GM18907 (cell line): Measurements from ENCODE around the gene HMGXB4.

ENCODE experiments used
- ATAC-seq: cut with Tn5 transposase; IDR thresholded peaks from one replicate; pipeline ENCODE4 v1.9.1; 2021; ENCODE audit warnings: mild to moderate bottlenecking, moderate library complexity; ENCODE audit not compliant: unreplicated experiment

The HMGXB4 gene

DNA sequence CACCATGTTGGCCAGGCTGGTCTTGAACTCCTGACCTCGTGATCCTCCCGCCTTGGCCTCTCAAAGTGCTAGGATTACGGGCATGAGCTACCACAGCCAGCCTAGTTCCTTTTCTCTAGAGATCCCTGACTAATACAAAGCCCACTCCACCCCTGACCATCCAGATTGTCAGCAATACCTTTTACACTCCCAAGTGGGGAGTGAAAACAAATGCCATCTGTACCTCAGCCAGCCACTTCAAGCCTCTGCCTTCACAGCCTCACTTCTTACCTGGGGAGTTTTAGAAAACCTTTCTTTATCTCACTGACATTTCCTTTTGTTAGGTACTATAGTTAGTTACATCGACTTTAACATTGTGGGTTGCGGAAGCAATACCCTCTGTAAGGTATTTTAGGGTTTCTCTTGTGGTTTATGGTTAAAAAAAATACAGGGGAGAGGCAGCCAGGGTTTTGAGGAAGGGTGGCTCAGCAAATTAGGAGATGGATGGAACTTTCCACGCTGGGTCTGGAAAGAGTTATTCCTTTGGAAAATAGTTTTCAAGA lies 51.3 kb downstream of the HMGXB4 start:
- peak; percentile 44 for ATAC-seq

DNA sequence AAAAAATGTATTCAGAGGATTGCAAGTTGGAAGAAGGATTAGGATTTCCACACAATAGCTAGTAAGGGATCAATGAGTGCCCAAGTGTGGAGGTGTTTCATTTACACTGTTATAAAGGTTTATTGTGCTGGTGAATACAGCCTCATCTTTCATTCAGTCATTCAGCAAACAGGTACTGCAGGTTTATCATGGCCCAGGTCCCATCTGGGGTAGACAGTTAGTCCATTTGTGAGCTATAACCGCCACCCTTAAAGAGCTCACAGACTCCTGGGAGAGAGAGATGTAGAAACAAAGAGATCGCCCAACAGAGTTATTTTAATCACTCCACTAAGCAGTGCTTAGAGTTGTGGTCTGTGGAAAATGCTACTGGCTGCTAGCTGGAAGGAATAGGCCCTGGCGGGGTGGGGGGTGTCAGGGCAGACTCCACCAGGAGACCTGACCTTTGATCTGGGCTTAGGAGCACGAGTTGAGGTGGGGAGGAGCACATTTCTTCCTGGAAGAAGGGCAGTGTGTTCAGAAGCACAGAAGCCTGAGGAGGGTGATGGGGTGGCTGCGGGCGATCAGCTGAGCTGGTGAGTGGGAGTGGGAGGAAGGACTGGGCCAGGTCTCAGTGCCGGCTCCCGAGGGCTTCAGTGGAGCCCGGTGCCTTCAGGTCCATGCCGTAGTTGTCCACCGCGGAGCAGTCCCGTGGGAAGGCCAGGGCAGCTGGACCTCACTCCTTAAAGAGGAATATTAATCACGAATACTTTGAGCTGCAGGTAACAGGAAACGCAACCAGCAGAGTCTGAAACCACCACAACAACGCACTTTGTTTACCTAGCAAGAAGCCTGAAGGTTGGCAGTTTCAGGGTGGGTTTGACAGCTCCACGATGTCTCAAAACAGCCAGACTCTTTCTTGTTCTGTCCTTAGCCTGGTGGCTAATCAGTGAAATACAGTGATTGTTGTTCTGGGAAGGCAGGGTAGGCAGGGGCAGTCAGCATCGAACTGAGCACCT lies 53.6 kb downstream of the HMGXB4 start:
- ATAC-seq, result no peak

DNA sequence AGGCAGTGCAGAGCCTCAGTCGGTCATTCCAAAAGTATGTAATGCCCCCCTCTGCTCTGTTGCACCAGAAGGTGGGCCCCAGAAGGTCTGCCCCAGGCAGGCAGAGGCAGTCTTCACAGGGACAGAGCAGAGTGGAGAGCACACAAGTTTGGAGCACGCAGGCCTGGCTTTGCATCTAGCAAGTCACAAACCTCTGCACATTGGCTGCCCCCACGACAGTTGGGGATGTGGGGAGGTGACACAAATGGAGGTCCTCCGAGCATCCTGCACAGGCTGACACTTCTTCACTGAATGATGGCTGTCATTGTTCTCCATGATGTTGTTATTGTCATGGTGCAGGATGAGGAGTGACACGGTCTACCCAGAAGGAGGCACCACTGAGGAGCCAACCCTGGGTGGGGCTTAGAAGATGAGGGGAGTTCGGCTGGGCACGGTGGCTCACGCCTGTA lies 54.3 kb downstream of the HMGXB4 start:
- no peak for ATAC-seq

DNA sequence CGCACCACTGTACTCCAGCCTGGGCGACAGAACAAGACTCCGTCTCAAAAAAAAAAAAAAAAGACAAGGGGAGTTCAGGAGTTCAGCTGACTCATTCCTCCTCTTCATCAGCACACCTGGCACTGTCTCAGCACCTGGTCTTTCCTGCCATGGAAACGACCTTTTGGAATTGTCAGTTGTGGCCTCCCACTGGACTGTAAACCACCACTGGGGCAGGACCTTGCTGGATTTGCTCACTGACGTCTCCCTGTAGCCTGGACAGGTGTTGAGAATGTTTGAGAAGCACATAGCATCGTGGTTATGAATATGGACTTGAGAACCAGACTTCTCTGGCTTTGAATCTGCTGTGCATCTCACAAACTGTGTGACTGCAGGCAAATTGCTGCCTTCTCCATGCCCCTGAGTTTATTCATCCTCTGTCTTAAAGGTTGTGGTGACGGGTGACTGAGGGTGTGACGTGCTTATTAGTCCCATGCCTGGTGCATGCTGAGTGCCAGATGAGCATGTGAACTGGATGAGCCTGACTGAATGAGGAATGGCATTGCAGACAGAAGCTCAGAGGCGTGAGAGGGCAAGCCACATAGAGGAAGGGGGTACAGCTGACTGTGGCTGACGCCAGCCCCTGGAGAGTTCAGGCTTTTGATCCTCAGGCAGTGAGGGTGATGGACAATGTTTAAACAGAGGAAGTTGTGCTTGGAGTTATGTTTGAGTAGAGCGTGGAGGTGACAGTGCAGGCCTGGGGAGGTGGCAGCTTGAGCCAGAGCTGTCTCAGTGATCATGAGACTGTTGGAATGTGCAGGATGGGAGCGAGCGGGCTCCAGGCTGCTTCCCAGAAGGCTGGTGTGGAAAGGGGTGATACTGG lies 55.1 kb downstream of the HMGXB4 start:
- no peak for ATAC-seq

DNA sequence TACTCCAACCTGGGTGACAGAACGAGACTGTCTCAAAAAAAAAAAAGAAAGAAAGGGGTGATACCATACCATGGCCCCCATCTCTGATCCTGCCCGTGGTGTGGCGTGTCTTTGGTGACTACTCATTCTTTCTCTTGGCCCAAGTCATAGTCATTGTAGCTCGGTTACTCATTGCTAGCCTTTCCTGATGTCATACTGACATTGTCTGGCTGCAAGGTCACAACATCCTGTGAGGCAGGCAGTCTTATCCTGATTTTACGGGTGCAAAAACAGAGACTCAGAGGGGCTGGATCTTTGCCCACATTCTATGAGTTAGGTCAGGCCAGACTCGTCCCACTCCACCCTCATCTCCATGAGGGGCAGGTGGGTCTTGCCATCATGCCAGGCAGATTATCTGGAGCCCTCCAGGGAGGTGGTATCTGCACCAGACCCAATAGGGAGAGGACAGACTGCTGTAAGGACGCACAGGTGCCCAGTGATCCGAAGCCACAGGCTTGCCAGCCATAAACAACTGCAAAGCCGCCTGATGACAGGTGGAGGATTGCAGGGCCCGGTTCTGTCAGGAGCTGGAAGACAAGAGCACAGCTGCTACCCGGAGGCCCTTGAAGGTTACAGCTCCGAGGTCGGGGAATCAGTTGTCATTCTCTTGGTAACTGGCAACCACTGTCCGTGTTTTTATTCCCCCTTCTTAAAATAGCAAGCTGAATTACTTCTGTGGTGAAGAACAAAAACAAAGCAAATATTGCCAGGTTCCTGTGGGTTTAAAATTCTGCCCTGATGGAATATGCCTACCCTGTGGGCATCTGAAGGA lies 56.2 kb downstream of the HMGXB4 start:
- no peak for ATAC-seq

DNA sequence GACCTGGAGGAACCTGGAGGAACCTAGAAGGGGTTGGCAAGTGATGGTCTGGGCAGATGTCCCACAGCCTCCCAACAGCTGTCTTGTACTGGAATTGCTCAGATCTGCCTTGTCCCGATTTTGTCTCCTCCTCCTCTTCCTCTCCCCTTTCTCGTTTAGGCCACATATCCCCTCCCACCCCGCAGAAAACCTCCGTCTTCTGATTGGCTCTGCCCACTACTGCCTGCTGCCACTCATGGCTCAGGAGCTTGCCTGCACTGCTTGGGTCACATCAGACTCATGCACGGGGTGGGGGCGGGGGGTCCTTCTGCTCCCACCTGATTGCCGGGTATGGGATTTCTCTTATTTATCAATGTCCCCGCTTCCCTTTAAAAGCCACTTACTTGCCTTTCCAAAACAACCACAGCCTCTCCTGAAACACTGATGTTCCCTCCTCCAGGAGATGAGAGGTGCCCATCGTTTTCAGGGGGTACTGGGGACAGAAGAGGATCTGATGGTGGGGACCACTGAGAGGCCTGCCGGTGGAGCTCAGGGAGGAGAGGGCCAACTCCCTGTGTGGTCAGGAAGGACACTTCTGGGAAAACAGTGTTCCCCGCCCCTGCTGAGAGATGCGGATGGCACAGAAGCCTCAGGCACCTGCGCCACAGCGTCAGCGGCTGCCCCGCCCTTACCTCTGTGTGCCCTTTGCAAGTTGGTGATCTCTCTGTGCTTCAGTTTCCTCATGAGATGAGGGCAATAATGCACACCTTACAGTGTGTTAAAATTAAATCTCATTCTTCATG lies 57.1 kb downstream of the HMGXB4 start:
- ATAC-seq, result no peak

DNA sequence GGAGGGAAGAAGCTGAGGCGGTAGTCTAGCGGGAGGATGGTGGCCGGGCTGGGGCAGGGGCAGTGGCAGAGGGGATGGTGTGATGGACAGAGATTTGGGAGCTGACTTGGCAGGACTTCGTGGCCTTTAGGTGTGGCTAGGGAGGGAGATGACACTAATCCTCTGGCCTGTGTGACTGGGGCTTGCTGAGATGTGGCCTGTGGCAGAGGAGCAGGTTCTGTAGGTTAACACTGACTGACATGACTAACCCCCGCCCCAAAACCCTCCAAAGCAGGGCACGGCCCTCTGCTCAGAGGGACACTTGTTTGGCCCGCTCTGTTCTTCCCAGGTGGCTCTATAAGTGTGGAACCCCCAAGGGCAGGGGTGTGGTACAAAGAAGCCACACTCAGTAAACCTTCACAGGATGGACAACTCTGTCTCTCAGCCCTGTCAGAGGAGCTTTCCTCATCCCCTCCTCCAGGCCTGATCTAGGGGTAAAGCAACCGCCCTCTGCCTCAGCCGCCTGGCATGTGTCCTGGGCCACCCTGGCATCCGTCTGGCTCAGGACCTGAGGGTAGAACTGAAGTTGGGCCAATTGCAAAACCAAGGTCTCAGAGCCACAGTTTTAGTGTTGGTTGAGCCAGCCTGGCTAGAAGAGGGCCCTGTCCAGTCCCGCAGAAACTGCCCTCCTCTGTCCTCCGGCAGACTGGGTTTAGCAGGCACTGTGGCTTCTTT lies 58.0 kb downstream of the HMGXB4 start:
- no peak for ATAC-seq

DNA sequence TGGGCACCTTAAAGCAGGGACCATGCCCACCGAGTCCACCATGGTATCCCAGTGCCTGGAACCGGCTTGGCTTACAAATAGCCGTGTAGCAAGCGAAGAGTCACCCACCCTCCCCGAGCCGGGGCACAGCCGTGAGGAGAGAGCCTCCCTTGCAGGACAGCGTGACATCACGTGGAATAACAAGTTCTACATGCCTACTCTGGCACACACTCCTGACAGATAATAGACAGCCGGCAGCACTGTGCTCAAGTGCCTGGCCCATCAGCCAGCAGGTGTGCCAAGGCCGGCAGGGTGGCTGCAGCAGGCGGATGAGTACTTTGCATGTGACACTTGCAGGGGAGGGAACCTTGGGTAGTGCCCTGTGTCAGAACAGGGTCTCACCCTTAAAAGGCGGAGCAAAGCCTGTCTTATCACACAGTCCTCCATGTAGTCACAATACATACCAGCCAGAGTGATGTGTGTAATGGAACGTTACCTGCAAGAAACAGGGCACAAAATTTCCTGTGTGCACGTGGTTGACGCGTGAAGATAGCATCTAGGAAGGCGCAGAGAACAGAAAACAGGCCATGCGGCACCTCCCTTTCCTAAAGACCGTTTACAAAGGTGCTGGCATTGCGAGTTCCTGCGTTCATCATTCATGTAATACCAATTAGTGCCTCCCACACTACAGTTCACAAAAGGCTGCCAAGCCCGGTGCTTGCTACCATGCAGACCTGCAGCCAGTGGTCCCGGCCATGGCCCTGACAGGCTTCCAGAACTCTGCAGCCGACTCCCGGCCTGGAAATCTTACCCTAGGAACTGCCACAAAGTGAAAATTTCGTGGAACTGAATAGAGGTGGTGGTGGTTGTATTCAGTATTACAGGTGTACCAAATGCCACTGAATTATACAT lies 58.8 kb downstream of the HMGXB4 start:
- no peak for ATAC-seq

DNA sequence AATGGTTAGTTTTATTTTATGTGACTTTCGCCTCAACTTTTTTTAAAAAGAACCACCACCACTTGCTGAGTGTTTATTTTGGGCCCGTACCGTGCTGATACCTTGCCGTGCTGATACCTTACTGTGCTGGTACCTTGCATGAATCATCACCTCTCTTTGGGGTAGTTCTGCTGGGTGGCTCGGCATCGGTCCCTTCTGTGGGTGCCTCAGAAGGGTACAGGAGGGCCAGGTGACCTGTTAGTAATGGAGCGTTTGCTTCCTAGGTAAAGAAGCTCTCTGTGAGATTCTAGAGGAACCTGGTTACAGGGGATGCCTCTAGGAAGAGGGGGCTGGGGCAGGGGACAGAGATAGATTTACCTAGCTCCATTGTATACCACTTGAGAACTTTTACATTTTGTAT lies 59.5 kb downstream of the HMGXB4 start:
- ATAC-seq, result no peak

DNA sequence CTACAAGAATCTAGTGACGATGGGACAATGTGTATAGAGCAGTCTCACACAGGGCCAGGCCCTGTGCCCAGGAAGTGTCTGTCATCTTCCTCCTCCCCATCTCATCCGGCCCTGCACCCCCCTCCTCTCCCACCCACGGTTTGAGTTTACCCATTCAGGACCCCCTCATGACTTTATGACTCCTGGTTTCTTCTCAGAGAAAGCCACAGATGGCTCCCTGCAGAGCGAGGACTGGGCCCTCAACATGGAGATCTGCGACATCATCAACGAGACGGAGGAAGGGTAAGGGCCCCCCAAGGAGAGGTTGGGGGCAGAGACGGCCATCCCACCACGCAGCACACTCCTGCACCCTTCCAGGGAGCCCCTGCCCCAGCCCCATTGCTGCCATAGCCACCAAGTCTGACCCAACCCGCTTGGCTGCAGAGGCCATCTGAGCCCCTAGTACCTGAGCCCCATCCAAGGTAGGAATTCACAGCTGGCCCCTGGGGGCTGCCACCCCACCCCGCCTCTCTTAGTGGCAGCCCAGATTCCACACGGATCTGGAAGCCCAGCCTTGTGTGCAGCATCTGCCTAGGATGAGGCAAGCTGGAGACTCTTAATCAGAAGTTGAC lies 60.5 kb downstream of the HMGXB4 start:
- no peak for ATAC-seq

DNA sequence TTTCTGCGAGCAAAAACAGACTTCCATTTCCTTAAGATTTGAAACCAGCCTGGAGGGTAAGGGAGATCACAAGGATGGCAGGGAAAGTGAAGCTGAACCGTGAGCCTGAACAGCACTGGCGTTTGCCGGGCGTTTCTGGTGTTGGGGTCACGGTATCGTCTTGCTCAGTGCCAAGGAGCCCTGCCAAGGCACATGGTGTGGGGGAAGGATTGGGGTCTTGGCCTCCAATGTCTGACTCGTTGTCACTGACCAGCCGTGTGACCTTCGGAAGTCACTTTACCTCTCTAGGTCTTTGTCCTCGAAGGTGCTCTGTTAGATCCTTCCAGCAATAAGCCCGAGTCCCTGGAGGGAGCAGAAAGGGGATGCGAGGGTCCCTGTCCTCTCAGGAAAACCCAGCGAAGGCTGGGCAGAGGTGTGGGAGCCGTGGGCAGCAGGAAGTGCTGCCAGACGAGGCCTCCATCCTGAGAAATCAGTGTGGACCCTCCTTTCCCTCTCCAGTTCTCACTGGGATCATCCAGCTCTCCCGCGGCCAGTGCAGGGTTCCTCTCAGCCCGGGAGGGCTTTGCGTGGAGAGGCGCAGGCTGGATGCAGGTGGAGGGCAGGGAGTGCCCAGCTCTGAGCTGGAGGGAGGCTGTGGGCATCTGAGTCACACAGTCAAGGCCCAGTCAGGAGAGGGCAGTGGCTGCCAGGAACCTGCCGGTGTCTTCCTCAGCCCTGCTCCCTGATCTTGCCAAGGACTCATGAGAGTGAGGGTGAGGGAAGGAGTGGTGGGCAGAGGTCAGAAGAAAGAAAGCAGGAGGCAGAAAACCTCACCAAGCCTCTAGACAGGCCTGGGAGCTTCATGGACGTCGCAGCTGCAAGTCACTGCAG lies 61.3 kb downstream of the HMGXB4 start:
- no peak for ATAC-seq

DNA sequence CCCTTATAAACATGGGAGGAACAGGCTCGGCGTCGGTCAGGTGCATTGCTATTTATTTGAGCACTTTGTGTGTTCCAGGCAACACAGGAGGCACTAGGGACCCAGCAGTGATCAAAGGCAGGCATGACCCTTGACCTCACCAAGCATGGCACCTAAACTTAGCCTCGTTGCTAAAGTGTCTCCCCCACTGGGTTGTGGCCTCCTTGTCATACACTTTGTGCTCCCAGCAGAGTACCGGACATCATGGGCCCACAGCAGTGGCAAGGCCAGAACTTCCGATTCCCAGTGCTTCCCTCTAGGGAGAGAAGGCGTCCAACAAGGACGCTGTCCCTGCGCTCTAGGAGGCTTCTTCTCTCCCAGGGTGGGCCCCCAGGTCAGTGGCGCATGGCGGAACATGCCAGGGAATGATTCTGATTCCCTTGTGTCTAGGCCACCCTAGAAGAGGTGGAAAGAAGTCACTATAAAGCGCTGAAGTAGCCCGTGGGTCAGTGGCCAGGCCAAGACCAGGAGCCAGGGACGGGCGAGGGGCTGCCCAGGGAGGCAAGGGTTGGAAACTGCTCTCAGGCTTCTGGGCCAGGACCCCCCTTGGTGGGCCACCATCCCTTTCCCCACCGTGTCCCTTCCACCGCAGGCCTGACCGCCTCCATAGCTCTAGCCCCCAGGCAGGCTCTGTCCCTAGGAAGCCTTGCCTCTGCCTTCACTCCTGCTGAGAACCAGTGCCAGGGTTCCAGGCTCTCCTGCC lies 62.1 kb downstream of the HMGXB4 start:
- no peak for ATAC-seq

DNA sequence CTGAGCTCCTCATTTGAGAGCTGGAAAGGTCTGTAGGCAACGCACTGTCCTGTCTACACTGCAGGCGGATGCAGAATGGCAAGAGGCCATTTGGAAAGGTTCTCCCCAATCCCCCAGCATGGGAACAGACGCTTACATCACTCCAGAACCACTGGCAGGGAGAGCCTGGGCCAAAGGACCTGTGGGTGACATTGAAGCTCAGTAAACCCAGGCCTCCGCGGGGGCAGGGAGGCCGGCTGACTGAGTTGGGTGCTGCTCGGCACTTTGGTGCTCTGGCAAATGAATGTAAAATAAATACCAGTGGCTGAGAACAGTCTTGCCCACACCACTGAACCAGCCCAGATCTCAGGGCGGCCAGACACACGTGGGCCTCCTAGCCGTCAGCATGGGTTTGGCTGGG lies 64.8 kb downstream of the HMGXB4 start:
- ATAC-seq, result no peak

DNA sequence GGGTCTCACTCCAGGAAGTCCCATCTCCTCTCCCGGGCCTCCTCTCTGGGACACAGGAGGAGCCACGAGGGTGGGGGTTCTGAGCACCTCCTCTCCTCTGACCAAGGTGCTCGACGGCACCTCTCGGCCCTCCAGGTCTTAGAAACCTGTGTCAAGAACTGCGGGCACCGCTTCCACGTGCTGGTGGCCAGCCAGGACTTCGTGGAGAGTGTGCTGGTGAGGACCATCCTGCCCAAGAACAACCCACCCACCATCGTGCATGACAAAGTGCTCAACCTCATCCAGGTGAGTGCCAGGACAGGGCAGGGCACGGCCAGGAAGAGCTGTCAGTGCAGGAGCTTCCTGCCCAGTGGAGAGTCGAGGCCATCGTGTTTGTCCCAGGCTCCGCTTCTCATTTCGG lies 65.6 kb downstream of the HMGXB4 start:
- no peak for ATAC-seq

DNA sequence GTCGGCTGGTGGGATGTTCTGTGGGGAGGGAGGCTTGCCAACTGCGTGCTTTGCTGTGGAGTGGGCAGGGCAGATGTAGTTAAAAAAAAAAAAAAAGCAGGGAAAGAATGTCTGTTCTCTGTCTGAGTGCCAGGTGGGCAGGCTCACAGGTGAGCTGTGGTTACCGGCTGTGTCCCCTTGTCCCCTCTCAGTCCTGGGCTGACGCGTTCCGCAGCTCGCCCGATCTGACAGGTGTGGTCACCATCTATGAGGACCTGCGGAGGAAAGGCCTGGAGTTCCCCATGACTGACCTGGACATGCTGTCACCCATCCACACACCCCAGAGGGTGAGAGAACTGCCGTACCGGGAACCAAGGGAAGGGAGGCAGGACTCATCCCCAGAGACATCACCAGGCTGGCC lies 66.0 kb downstream of the HMGXB4 start:
- ATAC-seq, result no peak

DNA sequence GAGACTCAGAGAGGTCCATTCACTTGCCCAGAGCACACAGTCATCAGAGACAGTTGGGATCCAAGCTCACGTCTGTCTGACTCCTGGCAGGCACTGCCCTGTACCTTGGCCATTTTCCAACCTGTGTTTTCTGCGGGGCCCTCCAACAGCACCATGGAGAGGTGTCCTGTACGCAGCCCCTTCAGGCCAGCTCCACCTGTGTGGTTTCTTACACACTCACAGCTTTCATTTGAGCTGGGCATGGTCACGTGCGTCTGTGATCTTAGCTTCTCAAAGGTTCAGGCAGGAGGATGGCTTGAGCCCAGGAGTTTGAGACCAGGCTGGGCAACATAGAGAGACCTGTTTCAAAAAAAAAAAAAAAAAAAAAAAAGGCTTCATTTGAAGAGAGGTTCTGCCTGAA lies 66.8 kb downstream of the HMGXB4 start:
- no peak for ATAC-seq
